Measurements from ENCODE around the gene ZNF823. TPM values are rescaled to one million over a fixed set of nuclear protein-coding genes. Genes with fewer than 3 reads are reported as not detected.
"Not testable (repeated sequence)": the region's sequence is repeated elsewhere in the genome, so short reads cannot be mapped to it uniquely, and the experiment has no call there.

The ZNF823 gene
- total RNA-seq, 2 donors from 2014 or later: 4.7 to 11.9 TPM

GRCh38 chr19:11685676-11686650, 52.8 kb downstream of the ZNF823 start:
- WGBS, 2 donors: 71 to 88% methylated on average over 4 of the region's 4 CpGs
- no peak for ATAC-seq
- H3K9me3 ChIP-seq: peaks cover 0 to 6% (median 0%) of the 10 kb centered on the region in 3 donors
- H3K36me3 ChIP-seq (replicated peaks in 1 of 2; ENCODE audit: insufficient read depth in 1 of 2, low read depth in 2 of 2): no peaks in the 10 kb centered on the region
- TF ChIP-seq POLR2A (IDR thresholded peaks at IDR 0.05) (no peak), CTCF (IDR thresholded peaks at IDR 0.05) (no peak)
- intact Hi-C loops (cut with DNase I): no loop called here
- DNase-seq: no peak
- no peak overlapping the region for H3K27ac ChIP-seq
- no peaks in the 10 kb centered on the region for H3K4me1 ChIP-seq
- H3K4me3 ChIP-seq: no peak overlapping the region
- no peaks in the 10 kb centered on the region for H3K27me3 ChIP-seq

GRCh38 chr19:11684987-11685675, 53.6 kb downstream of the ZNF823 start:
- no peak for TF ChIP-seq CTCF (IDR thresholded peaks at IDR 0.05)
- 84 to 96% methylated on average over 3 of the region's 3 CpGs for WGBS, 2 donors
- intact Hi-C loops (cut with DNase I): no loop called here
- ATAC-seq (no peak), DNase-seq (no peak)
- Histone ChIP-seq H3K4me3 (no peak overlapping the region), H3K27me3 (no peaks in the 10 kb centered on the region), H3K36me3 (replicated peaks in 1 of 2; ENCODE audit: insufficient read depth in 1 of 2, low read depth in 2 of 2) (no peaks in the 10 kb centered on the region), H3K27ac (no peak overlapping the region), H3K9me3 (peaks cover 0 to 13% (median 0%) of the 10 kb centered on the region in 3 donors), H3K4me1 (no peaks in the 10 kb centered on the region)

DNA sequence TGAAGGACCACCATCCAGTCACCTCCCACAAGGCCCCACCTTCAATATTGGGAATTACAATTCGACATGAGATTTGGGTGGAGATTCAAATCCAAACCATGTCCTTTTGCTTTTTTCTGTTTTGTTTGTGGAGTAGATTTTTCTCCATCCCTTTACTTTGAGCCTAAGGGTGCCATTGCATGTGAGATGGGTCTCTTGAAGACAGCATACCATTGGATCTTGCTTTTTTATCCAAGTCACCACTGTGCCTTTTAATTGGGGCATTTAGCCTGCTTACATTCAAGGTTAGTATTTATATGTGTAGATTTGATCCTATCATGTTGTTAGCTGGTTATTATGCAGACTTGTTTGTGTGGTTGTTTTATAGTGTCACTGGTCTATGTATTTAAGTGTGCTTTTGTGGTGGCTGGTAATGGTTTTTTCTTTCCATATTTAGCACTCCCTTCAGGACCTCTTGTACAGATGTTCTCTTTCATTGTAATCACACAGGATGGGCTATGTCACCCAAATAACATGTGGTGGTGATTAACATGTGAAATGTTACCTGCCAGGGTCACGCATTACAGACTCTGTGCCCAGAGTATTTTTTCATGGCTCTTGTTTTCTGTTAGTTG, 58.0 kb downstream of the ZNF823 start:
- Histone ChIP-seq H3K9me3 (peaks cover 0 to 14% (median 0%) of the 10 kb centered on the region in 3 donors), H3K27me3 (no peaks in the 10 kb centered on the region), H3K27ac (no peak overlapping the region), H3K36me3 (replicated peaks in 1 of 2; ENCODE audit: insufficient read depth in 1 of 2, low read depth in 2 of 2) (no peaks in the 10 kb centered on the region), H3K4me1 (no peaks in the 10 kb centered on the region), H3K4me3 (no peak overlapping the region)
- no peak for TF ChIP-seq CTCF (IDR thresholded peaks at IDR 0.05)
- TF ChIP-seq POLR2A (IDR thresholded peaks at IDR 0.05): no peak
- no peak for DNase-seq
- intact Hi-C loops (cut with DNase I): no loop called here
- 94 to 96% methylated on average over 2 of the region's 2 CpGs for WGBS, 2 donors
- no peak for ATAC-seq

DNA sequence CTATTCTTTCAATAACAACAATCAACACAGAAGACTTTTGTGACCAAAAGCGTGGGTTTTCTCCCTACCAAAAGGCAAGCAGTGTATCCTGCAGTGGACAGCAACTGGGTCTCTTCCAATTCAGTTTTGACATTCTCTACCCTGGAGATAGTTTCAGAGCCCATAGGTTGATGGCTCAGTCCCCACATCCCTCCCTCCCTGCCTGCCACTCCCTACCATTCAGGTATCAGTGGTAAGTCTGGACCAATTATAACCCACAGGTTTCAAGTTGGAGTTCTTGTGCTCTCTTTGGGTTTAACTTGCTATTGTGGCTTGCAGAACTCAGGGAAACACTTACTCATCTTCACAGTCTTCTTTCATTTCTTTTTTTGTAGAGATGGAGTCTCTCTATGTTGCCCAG, 60.2 kb downstream of the ZNF823 start:
- H3K27me3 ChIP-seq: no peaks in the 10 kb centered on the region
- no peaks in the 10 kb centered on the region for H3K36me3 ChIP-seq (replicated peaks in 1 of 2; ENCODE audit: insufficient read depth in 1 of 2, low read depth in 2 of 2)
- intact Hi-C loops (cut with DNase I): no loop called here
- peaks cover 8% of the 10 kb centered on the region for H3K4me1 ChIP-seq
- no peak overlapping the region for H3K4me3 ChIP-seq
- WGBS, 2 donors: 93% methylated on average over 1 of the region's 1 CpG
- DNase-seq (no peak), ATAC-seq (no peak)
- TF ChIP-seq POLR2A (IDR thresholded peaks at IDR 0.05) (no peak), CTCF (IDR thresholded peaks at IDR 0.05) (no peak)
- peaks cover 0 to 8% (median 0%) of the 10 kb centered on the region in 3 donors for H3K9me3 ChIP-seq
- no peak overlapping the region for H3K27ac ChIP-seq

DNA sequence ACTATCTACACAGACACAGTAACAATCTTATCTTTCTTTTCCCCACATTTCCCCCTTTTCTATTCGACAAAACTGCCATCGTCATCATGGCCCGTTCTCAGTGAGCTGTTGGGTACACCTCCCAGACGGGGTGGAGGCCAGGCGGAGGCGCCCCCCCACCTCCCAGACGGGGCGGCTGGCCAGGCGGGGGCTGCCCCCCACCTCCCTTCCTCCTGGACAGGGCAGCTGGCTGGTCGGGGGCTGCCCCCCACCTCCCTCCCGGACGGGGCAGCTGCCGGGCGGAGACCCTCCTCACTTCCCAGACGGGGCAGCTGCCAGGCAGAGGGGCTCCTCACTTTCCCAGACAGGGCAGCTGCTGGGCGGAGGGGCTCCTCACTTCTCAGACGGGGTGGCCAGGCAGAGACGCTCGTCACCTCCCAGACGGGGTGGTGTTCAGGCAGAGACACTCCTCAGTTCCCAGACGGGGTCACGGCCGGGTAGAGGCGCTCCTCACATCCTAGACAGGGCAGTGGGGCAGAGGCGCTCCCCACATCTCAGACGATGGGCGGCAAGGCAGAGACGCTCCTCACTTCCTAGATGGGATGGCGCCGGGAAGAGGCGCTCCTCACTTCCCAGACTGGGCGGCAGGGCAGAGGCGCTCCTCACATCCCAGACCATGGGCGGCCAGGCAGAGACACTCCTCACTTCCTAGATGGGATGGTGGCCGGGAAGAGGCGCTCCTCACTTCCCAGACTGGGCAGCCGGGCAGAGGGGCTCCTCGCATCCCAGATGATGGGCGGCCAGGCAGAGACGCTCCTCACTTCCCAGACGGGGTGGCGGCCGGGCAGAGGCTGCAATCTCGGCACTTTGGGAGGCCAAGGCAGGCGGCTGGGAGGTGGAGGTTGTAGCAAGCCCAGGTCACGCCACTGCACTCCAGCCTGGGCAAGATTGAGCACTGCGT, 61.8 kb downstream of the ZNF823 start:
- H3K9me3 ChIP-seq; DNase-seq; intact Hi-C loops (cut with DNase I): not testable (repeated sequence)

More for the DNA sequence above, 61.8 kb downstream of the ZNF823 start:
- not testable (repeated sequence) for H3K4me3 ChIP-seq; H3K27ac ChIP-seq; H3K36me3 ChIP-seq (replicated peaks in 1 of 2; ENCODE audit: insufficient read depth in 1 of 2, low read depth in 2 of 2); H3K27me3 ChIP-seq; ATAC-seq
- 93 to 97% methylated on average over 14 of the region's 47 CpGs for WGBS, 2 donors
- peaks cover 12% of the 10 kb centered on the region for H3K4me1 ChIP-seq
